Progenitor cell of endocrine pancreas (in vitro differentiated cells): Measurements from ENCODE around the gene NPPA. TPM values are rescaled to one million over a fixed set of nuclear protein-coding genes. Genes with fewer than 3 reads are reported as not detected.
A peak's percentile ranks its signal among the peaks of the same experiment; 100 is the strongest.

Experiments used
- DNase-seq: peaks from one replicate; pipeline ENCODE4 v3.0.0; 2021; ENCODE audit warnings: low spot score; ENCODE audit not compliant: unreplicated experiment
- H3K27ac Mint-ChIP-seq: 2 replicates; pipeline ENCODE4 v1.8.0; 2021; ENCODE audit warnings: mild to moderate bottlenecking, moderate library complexity, mixed read lengths
- H3K27me3 Mint-ChIP-seq: 2 replicates; pipeline ENCODE4 v1.8.0; 2021; ENCODE audit warnings: mixed read lengths
- H3K36me3 Mint-ChIP-seq: 2 replicates; pipeline ENCODE4 v1.8.0; 2022; ENCODE audit warnings: mixed read lengths; ENCODE audit not compliant: insufficient read depth
- H3K4me1 Mint-ChIP-seq: 2 replicates; pipeline ENCODE4 v1.8.0; 2021; ENCODE audit warnings: low read depth, mixed read lengths
- H3K4me3 Mint-ChIP-seq: 2 replicates; pipeline ENCODE4 v1.8.0; 2021; ENCODE audit warnings: low read depth, mild to moderate bottlenecking, moderate library complexity, mixed read lengths
- H3K9me3 Mint-ChIP-seq: 2 replicates; pipeline ENCODE4 v1.8.0; 2021; ENCODE audit warnings: low read depth, mixed read lengths
- CTCF ChIP-seq: fragments of 200-600 bp; sonication (generic); IDR thresholded peaks from one replicate; pipeline ENCODE4 v1.5.0; 2021; ENCODE audit warnings: antibody characterized with exemption, mild to moderate bottlenecking; ENCODE audit not compliant: unreplicated experiment
- total RNA-seq: library from RNA; stranded (reverse); gene quantifications from 2 replicates; pipeline ENCODE4 v1.2.1, GENCODE V29; 2021

Gene NPPA
- total RNA-seq, 1 donor from 2014 or later: not detected

GRCh38 chr1:11802973-11803885 lies 44.4 kb downstream of the NPPA start:
- Mint-ChIP-seq H3K9me3 (no peaks in the 10 kb centered on the region), H3K27me3 (no peaks in the 10 kb centered on the region), H3K36me3 (peaks cover 4% of the 10 kb centered on the region), H3K4me3 (peak overlapping the region; percentile 67), H3K4me1 (peaks cover 39% of the 10 kb centered on the region), H3K27ac (peak overlapping the region; percentile 89)
- no peak for TF ChIP-seq CTCF
- peak; percentile 52 for DNase-seq

GRCh38 chr1:11802616-11802972 lies 45.0 kb downstream of the NPPA start:
- no peaks in the 10 kb centered on the region for H3K27me3 Mint-ChIP-seq
- no peak for DNase-seq
- no peaks in the 10 kb centered on the region for H3K9me3 Mint-ChIP-seq
- peak overlapping the region; percentile 67 for H3K4me3 Mint-ChIP-seq
- H3K27ac Mint-ChIP-seq: peak overlapping the region; percentile 89
- H3K36me3 Mint-ChIP-seq: peaks cover 4% of the 10 kb centered on the region
- no peak for TF ChIP-seq CTCF
- H3K4me1 Mint-ChIP-seq: peaks cover 35% of the 10 kb centered on the region

- Mint-ChIP-seq H3K4me1 (peaks cover 23% of the 10 kb centered on the region), H3K4me3 (no peak overlapping the region), H3K9me3 (no peaks in the 10 kb centered on the region), H3K27me3 (no peaks in the 10 kb centered on the region), H3K27ac (no peak overlapping the region), H3K36me3 (peaks cover 4% of the 10 kb centered on the region)
- DNase-seq: no peak
- TF ChIP-seq CTCF: no peak
Measured at GRCh38 chr1:11800756-11801433, 46.7 kb downstream of the NPPA start.

GRCh38 chr1:11800391-11800755 lies 47.2 kb downstream of the NPPA start:
- Mint-ChIP-seq H3K27ac (no peak overlapping the region), H3K36me3 (peaks cover 4% of the 10 kb centered on the region), H3K27me3 (no peaks in the 10 kb centered on the region), H3K9me3 (no peaks in the 10 kb centered on the region), H3K4me1 (peaks cover 23% of the 10 kb centered on the region), H3K4me3 (no peak overlapping the region)
- no peak for DNase-seq
- TF ChIP-seq CTCF: no peak

GRCh38 chr1:11799896-11800295 lies 47.7 kb downstream of the NPPA start:
- no peak for TF ChIP-seq CTCF
- Mint-ChIP-seq H3K36me3 (peaks cover 5% of the 10 kb centered on the region), H3K27ac (no peak overlapping the region), H3K4me1 (peaks cover 22% of the 10 kb centered on the region), H3K9me3 (no peaks in the 10 kb centered on the region), H3K4me3 (no peak overlapping the region), H3K27me3 (no peaks in the 10 kb centered on the region)
- DNase-seq: no peak
